Measurements from ENCODE around the gene ARHGAP45. TPM values are rescaled to one million over a fixed set of nuclear protein-coding genes. Genes with fewer than 3 reads are reported as not detected.
"Not testable (repeated sequence)": the region's sequence is repeated elsewhere in the genome, so short reads cannot be mapped to it uniquely, and the experiment has no call there.

ARHGAP45 gene
- total RNA-seq, 2 donors from 2014 or later = 37.9 to 42.6 TPM

DNA sequence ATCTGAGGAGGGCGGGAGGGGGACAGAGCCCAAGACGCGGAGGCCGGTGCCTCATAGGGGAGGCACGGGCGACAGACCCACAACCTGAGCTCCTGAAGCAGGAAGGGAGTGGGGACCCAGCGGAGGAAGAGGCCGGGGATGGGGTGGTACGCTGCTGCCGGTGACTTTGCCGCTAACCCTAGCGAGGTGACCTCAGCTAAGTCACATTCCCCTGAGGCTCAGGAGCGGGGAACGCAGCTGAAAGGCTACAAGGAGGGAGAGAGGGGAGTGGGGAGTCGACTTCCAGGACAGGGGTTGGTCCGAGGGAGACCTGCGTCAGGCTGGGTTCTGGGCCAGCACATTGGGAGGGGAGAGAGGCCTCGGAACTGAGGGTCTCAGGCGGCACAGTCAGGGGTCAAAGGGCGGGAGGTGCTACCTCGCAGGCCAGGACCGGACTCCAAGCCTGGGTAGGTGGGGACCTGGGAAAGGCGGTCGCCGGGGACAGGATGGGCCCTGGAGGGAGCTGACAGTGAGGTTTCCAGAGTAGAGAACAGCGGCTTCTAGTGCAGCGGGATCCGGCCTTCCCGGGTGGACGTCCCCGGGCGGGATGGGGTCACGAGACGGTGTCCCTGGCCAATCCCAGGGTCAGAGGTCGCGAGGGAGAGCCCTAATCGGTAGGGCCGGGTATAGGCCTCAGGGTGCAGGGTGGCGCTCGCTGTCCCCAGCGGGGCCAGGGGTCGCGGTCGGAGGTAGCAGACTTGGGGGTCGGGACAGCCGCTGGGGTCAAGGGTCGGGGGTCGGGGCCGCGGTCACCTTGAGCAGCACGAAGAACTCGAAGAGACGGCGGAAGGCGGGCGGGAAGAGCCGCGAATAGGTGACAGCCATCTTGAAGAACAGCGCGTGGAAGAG lies 46.7 kb upstream of the ARHGAP45 start:
- ATAC-seq (ENCODE audit: insufficient number of reproducible peaks, low FRiP score, low read depth) (no peak), DNase-seq (ENCODE audit: low spot score) (no peak)
- H3K27ac ChIP-seq = peak overlapping the region; percentile 95 to 99
- no peaks in the 10 kb centered on the region for H3K27me3 ChIP-seq (replicated peaks; ENCODE audit: insufficient read depth)
- H3K4me1 ChIP-seq (ENCODE audit: control insufficient read depth in 1 of 2, low read depth in 2 of 2) = peaks cover 55 to 65% of the 10 kb centered on the region in 2 donors
- H3K4me3 ChIP-seq = peak overlapping the region; percentile 84
- no peaks in the 10 kb centered on the region for H3K36me3 ChIP-seq
- H3K9me3 ChIP-seq = no peaks in the 10 kb centered on the region
- TF ChIP-seq, protein P1, sequence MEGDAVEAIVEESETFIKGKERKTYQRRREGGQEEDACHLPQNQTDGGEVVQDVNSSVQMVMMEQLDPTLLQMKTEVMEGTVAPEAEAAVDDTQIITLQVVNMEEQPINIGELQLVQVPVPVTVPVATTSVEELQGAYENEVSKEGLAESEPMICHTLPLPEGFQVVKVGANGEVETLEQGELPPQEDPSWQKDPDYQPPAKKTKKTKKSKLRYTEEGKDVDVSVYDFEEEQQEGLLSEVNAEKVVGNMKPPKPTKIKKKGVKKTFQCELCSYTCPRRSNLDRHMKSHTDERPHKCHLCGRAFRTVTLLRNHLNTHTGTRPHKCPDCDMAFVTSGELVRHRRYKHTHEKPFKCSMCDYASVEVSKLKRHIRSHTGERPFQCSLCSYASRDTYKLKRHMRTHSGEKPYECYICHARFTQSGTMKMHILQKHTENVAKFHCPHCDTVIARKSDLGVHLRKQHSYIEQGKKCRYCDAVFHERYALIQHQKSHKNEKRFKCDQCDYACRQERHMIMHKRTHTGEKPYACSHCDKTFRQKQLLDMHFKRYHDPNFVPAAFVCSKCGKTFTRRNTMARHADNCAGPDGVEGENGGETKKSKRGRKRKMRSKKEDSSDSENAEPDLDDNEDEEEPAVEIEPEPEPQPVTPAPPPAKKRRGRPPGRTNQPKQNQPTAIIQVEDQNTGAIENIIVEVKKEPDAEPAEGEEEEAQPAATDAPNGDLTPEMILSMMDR (IDR thresholded peaks at IDR 0.05) = no peak

- H3K4me3 ChIP-seq = peak within 1 kb of the TSS; percentile 84
- ATAC-seq (ENCODE audit: insufficient number of reproducible peaks, low FRiP score, low read depth) (peak; percentile 75), DNase-seq (ENCODE audit: low spot score) (peak; percentile 94)
- peak within 1 kb of the TSS; percentile 95 to 99 for H3K27ac ChIP-seq
- TF ChIP-seq, protein P1 (IDR thresholded peaks at IDR 0.05) = no peak
- no peaks in the 10 kb centered on the region for H3K9me3 ChIP-seq
- H3K36me3 ChIP-seq = no peaks in the 10 kb centered on the region
- H3K4me1 ChIP-seq (ENCODE audit: control insufficient read depth in 1 of 2, low read depth in 2 of 2) = peaks cover 55 to 62% of the 10 kb centered on the region in 2 donors
- H3K27me3 ChIP-seq (replicated peaks; ENCODE audit: insufficient read depth) = no peaks in the 10 kb centered on the region
These were observed 46.0 kb upstream of the ARHGAP45 start, which contains the start of gene TMEM259 for GRCh38 chr19:1020868-1021425. Gene TMEM259 (minus strand): TSS chr19:1021123. CDS start chr19:1020996, 127 bp downstream.

GRCh38 chr19:1023883-1024188 lies 43.1 kb upstream of the ARHGAP45 start:
- Histone ChIP-seq H3K27ac (peak overlapping the region in 1 of 2 donors; percentile 99), H3K4me1 (ENCODE audit: control insufficient read depth in 1 of 2, low read depth in 2 of 2) (peaks cover 27 to 35% of the 10 kb centered on the region in 2 donors)
- not testable (repeated sequence) for H3K36me3 ChIP-seq; H3K27me3 ChIP-seq (replicated peaks; ENCODE audit: insufficient read depth); H3K9me3 ChIP-seq; H3K4me3 ChIP-seq; ATAC-seq (ENCODE audit: insufficient number of reproducible peaks, low FRiP score, low read depth); DNase-seq (ENCODE audit: low spot score)

DNA sequence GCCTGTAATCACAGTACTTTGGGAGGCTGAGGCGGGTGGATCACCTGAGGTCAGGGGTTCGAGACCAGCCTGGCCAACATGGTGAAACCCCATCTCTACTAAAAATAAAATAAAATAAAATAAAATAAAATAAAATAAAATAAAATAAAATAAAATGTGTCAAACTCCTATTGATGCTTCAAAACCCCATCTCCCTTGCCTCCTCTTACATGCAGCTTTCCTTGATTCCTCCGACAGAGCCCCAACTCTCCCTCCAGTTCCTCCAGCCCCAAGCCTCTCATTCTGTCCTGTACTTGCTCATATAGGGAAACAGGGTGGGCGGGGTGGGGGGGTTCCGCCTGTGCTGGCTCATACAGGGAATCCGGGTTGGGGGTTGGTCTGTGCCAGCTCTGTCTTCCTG lies 41.9 kb upstream of the ARHGAP45 start:
- not testable (repeated sequence) for ATAC-seq (ENCODE audit: insufficient number of reproducible peaks, low FRiP score, low read depth); H3K27me3 ChIP-seq (replicated peaks; ENCODE audit: insufficient read depth); H3K36me3 ChIP-seq; H3K9me3 ChIP-seq; DNase-seq (ENCODE audit: low spot score); H3K4me3 ChIP-seq
- Histone ChIP-seq H3K27ac (peak overlapping the region in 1 of 2 donors; percentile 100), H3K4me1 (ENCODE audit: control insufficient read depth in 1 of 2, low read depth in 2 of 2) (peaks cover 21 to 34% of the 10 kb centered on the region in 2 donors)

DNA sequence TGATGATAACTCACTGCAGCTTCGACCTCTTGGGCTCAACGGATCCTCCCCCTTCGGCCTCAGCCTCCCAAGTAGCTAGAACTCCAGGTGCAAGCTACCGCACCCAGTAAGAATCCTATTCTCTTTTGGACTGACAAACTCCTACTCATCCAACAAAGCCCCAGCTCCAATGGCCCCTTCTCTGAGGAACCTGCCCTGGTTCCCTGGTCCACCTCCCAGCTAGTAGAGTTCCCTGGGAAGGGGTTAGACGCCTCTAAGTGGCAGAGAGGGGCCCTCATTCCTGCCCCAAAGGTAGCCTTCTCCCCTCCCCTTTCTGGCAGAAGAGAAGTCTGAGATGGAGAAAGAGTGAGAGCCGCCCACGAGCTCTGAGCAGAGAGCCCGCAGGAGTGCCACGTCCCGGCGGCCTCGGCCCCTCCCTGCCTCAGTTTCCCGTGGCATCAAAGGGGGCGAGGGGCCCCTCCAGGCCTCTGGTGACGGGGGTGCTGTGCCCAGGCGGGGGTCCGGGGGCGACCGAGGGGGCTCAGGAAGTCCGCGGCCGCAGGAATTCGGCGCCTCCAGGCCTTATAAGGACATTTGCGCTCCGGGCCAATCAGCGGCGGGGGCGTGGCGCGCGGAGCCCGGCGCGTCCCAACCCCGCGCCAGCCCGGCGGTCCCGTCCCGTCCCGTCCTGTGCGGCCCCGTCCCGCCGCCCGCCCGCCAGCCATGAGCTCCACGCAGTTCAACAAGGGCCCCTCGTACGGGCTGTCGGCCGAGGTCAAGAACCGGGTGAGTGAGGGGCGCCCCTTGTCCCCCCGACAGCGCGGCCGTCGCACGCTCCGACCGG lies 40.8 kb upstream of the ARHGAP45 start, which contains the start of gene CNN2:
Gene CNN2, plus strand, starts transcription at position 649 of the 823 bp plus-strand sequence. Its CDS starts 54 bp downstream, at position 703.
- H3K27me3 ChIP-seq (replicated peaks; ENCODE audit: insufficient read depth) = no peaks in the 10 kb centered on the region
- ATAC-seq (ENCODE audit: insufficient number of reproducible peaks, low FRiP score, low read depth) (peak; percentile 38), DNase-seq (ENCODE audit: low spot score) (no peak)
- peak within 1 kb of the TSS; percentile 90 for H3K4me3 ChIP-seq
- TF ChIP-seq, protein P1 (IDR thresholded peaks at IDR 0.05) = no peak
- peak within 1 kb of the TSS; percentile 100 for H3K27ac ChIP-seq
- H3K4me1 ChIP-seq (ENCODE audit: control insufficient read depth in 1 of 2, low read depth in 2 of 2) = peaks cover 23 to 34% of the 10 kb centered on the region in 2 donors
- peaks cover 10% of the 10 kb centered on the region for H3K36me3 ChIP-seq
- no peaks in the 10 kb centered on the region for H3K9me3 ChIP-seq

All from thoracic aorta (tissue), 2 donors.